Measurements from ENCODE around the gene MICB. TPM values are rescaled to one million over a fixed set of nuclear protein-coding genes. Genes with fewer than 3 reads are reported as not detected.

MICB gene
- total and polyA plus RNA-seq, 9 donors, result 0.48 to 10.6 (median 1.3) TPM

- intact Hi-C loops (cut with DNase I), result no loop called here
- H3K27ac ChIP-seq, result no peak overlapping the region
Measured at GRCh38 chr6:31559958-31560696, 62.2 kb downstream of the MICB start.

DNA sequence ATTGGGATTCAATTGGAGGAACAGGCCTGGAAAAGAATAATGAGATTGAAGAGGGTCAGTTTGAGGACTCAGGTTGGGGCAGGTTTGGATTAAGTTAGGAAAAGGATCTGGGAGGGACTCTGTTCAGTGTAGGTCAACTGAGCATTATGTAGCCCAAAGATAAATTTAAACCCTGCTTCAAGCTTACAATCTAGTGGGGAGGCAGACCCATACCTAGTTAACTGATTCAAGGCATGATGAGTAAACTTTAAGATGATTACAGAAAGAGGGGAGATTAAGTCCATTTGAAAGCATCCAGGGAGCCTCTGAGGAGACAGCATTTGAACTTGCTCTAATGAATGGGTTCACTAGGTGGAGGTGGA, 62.7 kb downstream of the MICB start:
- H3K4me1 ChIP-seq (ENCODE audit: insufficient read depth), result no peaks in the 10 kb centered on the region
- H3K9me3 ChIP-seq, result no peaks in the 10 kb centered on the region
- no peak for DNase-seq
- no peaks in the 10 kb centered on the region for H3K36me3 ChIP-seq
- TF ChIP-seq EP300 (IDR thresholded peaks at IDR 0.05) (no peak), POLR2A (IDR thresholded peaks at IDR 0.05) (no peak)
- TF ChIP-seq, protein P1, sequence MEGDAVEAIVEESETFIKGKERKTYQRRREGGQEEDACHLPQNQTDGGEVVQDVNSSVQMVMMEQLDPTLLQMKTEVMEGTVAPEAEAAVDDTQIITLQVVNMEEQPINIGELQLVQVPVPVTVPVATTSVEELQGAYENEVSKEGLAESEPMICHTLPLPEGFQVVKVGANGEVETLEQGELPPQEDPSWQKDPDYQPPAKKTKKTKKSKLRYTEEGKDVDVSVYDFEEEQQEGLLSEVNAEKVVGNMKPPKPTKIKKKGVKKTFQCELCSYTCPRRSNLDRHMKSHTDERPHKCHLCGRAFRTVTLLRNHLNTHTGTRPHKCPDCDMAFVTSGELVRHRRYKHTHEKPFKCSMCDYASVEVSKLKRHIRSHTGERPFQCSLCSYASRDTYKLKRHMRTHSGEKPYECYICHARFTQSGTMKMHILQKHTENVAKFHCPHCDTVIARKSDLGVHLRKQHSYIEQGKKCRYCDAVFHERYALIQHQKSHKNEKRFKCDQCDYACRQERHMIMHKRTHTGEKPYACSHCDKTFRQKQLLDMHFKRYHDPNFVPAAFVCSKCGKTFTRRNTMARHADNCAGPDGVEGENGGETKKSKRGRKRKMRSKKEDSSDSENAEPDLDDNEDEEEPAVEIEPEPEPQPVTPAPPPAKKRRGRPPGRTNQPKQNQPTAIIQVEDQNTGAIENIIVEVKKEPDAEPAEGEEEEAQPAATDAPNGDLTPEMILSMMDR (IDR thresholded peaks at IDR 0.05), result no peak
- H3K4me3 ChIP-seq, result no peak overlapping the region
- H3K27me3 ChIP-seq, result no peaks in the 10 kb centered on the region
- H3K27ac ChIP-seq, result no peak overlapping the region
- intact Hi-C loops (cut with DNase I), result no loop called here

More at GRCh38 chr6:31559958-31560696, 62.2 kb downstream of the MICB start:
- whole genome bisulfite sequencing, 3 donors, result 62 to 70% (median 63%) methylated on average over 7 of the region's 7 CpGs
- Histone ChIP-seq H3K27me3 (no peaks in the 10 kb centered on the region), H3K4me3 (no peak overlapping the region), H3K9me3 (no peaks in the 10 kb centered on the region), H3K4me1 (ENCODE audit: insufficient read depth) (no peaks in the 10 kb centered on the region), H3K36me3 (no peaks in the 10 kb centered on the region)
- peak in 2 of 5 donors; percentile 53 to 58 for DNase-seq
- TF ChIP-seq EP300 (IDR thresholded peaks at IDR 0.05), result no peak
- TF ChIP-seq POLR2A (IDR thresholded peaks at IDR 0.05), result no peak
- TF ChIP-seq, protein P1 (IDR thresholded peaks at IDR 0.05), result no peak

Small RNA genes lying within 50 kb of the gene (small RNA-seq; reads per million reads assigned to genes)
- not detected for gene AL663061.1
- gene RF00019, result not detected
- 164 reads per million, percentile 92 among the genes with 10 or more reads in this experiment for gene SNORD117
- not detected for gene SNORD84

Other genes with a start within 250 kb of the MICB start
- 100 to 1,000 TPM; 195 to 480 (median 354) TPM for gene HLA-C, start 226.1 kb upstream of the MICB start, total RNA-seq
- 100 to 1,000 TPM; 306 to 700 TPM for gene HLA-C, start 226.1 kb upstream of the MICB start, polyA plus RNA-seq
- gene HLA-B, start 141.0 kb upstream of the MICB start, total RNA-seq, result 100 to 1,000 TPM; 358 to 625 (median 492) TPM
- 1,000 to 10,000 TPM in 1 of 2 donors, 100 to 1,000 TPM in 1; 680 to 2,036 TPM for gene HLA-B, start 141.0 kb upstream of the MICB start, polyA plus RNA-seq
- gene MICA, start 94.5 kb upstream of the MICB start, total RNA-seq, result 10 to 100 TPM; 15.8 to 48.9 (median 24.5) TPM
- gene MICA, start 94.5 kb upstream of the MICB start, polyA plus RNA-seq, result 10 to 100 TPM; 31.1 to 33.2 TPM
- not detected for gene MCCD1, start 30.8 kb downstream of the MICB start, total RNA-seq
- not detected for gene MCCD1, start 30.8 kb downstream of the MICB start, polyA plus RNA-seq
- gene DDX39B, start 43.9 kb downstream of the MICB start, total RNA-seq, result 100 to 1,000 TPM; 212 to 404 (median 362) TPM
- gene DDX39B, start 43.9 kb downstream of the MICB start, polyA plus RNA-seq, result 100 to 1,000 TPM; 219 to 278 TPM
- 1 to 10 TPM in 6 of 7 donors, under 1 TPM in 1; 0.93 to 3.7 (median 2.3) TPM for gene ATP6V1G2, start 48.5 kb downstream of the MICB start, total RNA-seq
- gene ATP6V1G2, start 48.5 kb downstream of the MICB start, polyA plus RNA-seq, result 1 to 10 TPM; 3.0 to 9.3 TPM
- gene NFKBIL1, start 49.5 kb downstream of the MICB start, total RNA-seq, result 10 to 100 TPM; 23.6 to 32.4 (median 27.5) TPM
- 10 to 100 TPM in 1 of 2 donors, 1 to 10 TPM in 1; 8.2 to 46.0 TPM for gene NFKBIL1, start 49.5 kb downstream of the MICB start, polyA plus RNA-seq
- gene LTA, start 74.1 kb downstream of the MICB start, total RNA-seq, result 1 to 10 TPM in 1 of 7 donors, under 1 TPM in 1, not detected in 5; 0.18 to 1.3 TPM
- under 1 TPM; 0.17 to 0.43 TPM for gene LTA, start 74.1 kb downstream of the MICB start, polyA plus RNA-seq
- 1 to 10 TPM in 2 of 7 donors, under 1 TPM in 3, not detected in 2; 0.24 to 3.0 (median 0.56) TPM for gene TNF, start 77.4 kb downstream of the MICB start, total RNA-seq
- 1 to 10 TPM in 1 of 2 donors, not detected in 1; 1.0 TPM for gene TNF, start 77.4 kb downstream of the MICB start, polyA plus RNA-seq
- gene LTB, start 84.3 kb downstream of the MICB start, total RNA-seq, result 1 to 10 TPM in 1 of 7 donors, under 1 TPM in 3, not detected in 3; 0.42 to 1.8 (median 0.62) TPM
- under 1 TPM; 0.48 to 0.73 TPM for gene LTB, start 84.3 kb downstream of the MICB start, polyA plus RNA-seq
- gene LST1, start 88.1 kb downstream of the MICB start, total RNA-seq, result 10 to 100 TPM in 3 of 7 donors, 1 to 10 TPM in 4; 3.8 to 34.0 (median 8.6) TPM
- gene LST1, start 88.1 kb downstream of the MICB start, polyA plus RNA-seq, result 10 to 100 TPM in 1 of 2 donors, 1 to 10 TPM in 1; 8.1 to 12.2 TPM
- under 1 TPM in 1 of 7 donors, not detected in 6; 0.59 TPM for gene NCR3, start 94.9 kb downstream of the MICB start, total RNA-seq
- under 1 TPM in 1 of 2 donors, not detected in 1; 0.27 TPM for gene NCR3, start 94.9 kb downstream of the MICB start, polyA plus RNA-seq
- gene AIF1, start 117.1 kb downstream of the MICB start, total RNA-seq, result 10 to 100 TPM in 4 of 7 donors, 1 to 10 TPM in 3; 4.5 to 26.6 (median 12.9) TPM
- gene AIF1, start 117.1 kb downstream of the MICB start, polyA plus RNA-seq, result 10 to 100 TPM; 24.5 to 82.4 TPM
- gene PRRC2A, start 122.6 kb downstream of the MICB start, total RNA-seq, result 100 to 1,000 TPM in 5 of 7 donors, 10 to 100 TPM in 2; 48.5 to 222 (median 180) TPM
- 100 to 1,000 TPM in 1 of 2 donors, 10 to 100 TPM in 1; 64.8 to 104 TPM for gene PRRC2A, start 122.6 kb downstream of the MICB start, polyA plus RNA-seq
- 100 to 1,000 TPM; 113 to 246 (median 209) TPM for gene BAG6, start 154.5 kb downstream of the MICB start, total RNA-seq
- gene BAG6, start 154.5 kb downstream of the MICB start, polyA plus RNA-seq, result 100 to 1,000 TPM; 140 to 170 TPM
- 1 to 10 TPM; 1.3 to 7.2 (median 4.0) TPM for gene APOM, start 157.7 kb downstream of the MICB start, total RNA-seq
- 1 to 10 TPM; 1.5 to 7.7 TPM for gene APOM, start 157.7 kb downstream of the MICB start, polyA plus RNA-seq
- gene C6orf47, start 162.6 kb downstream of the MICB start, total RNA-seq, result 10 to 100 TPM; 13.9 to 26.2 (median 22.6) TPM
- gene C6orf47, start 162.6 kb downstream of the MICB start, polyA plus RNA-seq, result 10 to 100 TPM; 15.9 to 17.6 TPM
- gene GPANK1, start 166.9 kb downstream of the MICB start, total RNA-seq, result 10 to 100 TPM; 14.6 to 19.9 (median 16.5) TPM
- 10 to 100 TPM; 25.1 to 26.6 TPM for gene GPANK1, start 166.9 kb downstream of the MICB start, polyA plus RNA-seq
- 100 to 1,000 TPM; 120 to 258 (median 139) TPM for gene CSNK2B, start 167.9 kb downstream of the MICB start, total RNA-seq
- 100 to 1,000 TPM; 186 to 240 TPM for gene CSNK2B, start 167.9 kb downstream of the MICB start, polyA plus RNA-seq
- gene LY6G5B, start 171.8 kb downstream of the MICB start, total RNA-seq, result 10 to 100 TPM in 5 of 7 donors, 1 to 10 TPM in 2; 8.5 to 28.4 (median 13.1) TPM
- gene LY6G5B, start 171.8 kb downstream of the MICB start, polyA plus RNA-seq, result 10 to 100 TPM; 11.4 to 15.0 TPM
- 1 to 10 TPM in 6 of 7 donors, not detected in 1; 1.2 to 2.3 (median 2.0) TPM for gene LY6G5C, start 182.9 kb downstream of the MICB start, total RNA-seq
- 1 to 10 TPM; 2.7 to 3.7 TPM for gene LY6G5C, start 182.9 kb downstream of the MICB start, polyA plus RNA-seq
- 10 to 100 TPM; 31.1 to 60.4 (median 37.6) TPM for gene ABHD16A, start 205.2 kb downstream of the MICB start, total RNA-seq
- 10 to 100 TPM; 25.4 to 35.2 TPM for gene ABHD16A, start 205.2 kb downstream of the MICB start, polyA plus RNA-seq
- gene LY6G6F, start 208.7 kb downstream of the MICB start, total RNA-seq, result not detected
- not detected for gene LY6G6F, start 208.7 kb downstream of the MICB start, polyA plus RNA-seq
- not detected for gene LY6G6D, start 217.2 kb downstream of the MICB start, total RNA-seq
- gene LY6G6D, start 217.2 kb downstream of the MICB start, polyA plus RNA-seq, result not detected
- gene LY6G6C, start 223.6 kb downstream of the MICB start, total RNA-seq, result 1 to 10 TPM in 2 of 7 donors, not detected in 5; 1.0 to 4.9 TPM
- under 1 TPM in 1 of 2 donors, not detected in 1; 0.17 TPM for gene LY6G6C, start 223.6 kb downstream of the MICB start, polyA plus RNA-seq
- under 1 TPM in 3 of 7 donors, not detected in 4; 0.15 to 0.94 (median 0.69) TPM for gene MPIG6B, start 225.2 kb downstream of the MICB start, total RNA-seq
- gene MPIG6B, start 225.2 kb downstream of the MICB start, polyA plus RNA-seq, result under 1 TPM; 0.06 to 0.60 TPM
- 100 to 1,000 TPM in 3 of 7 donors, 10 to 100 TPM in 4; 61.2 to 139 (median 95.2) TPM for gene DDAH2, start 231.2 kb downstream of the MICB start, total RNA-seq
- gene DDAH2, start 231.2 kb downstream of the MICB start, polyA plus RNA-seq, result 100 to 1,000 TPM in 1 of 2 donors, 10 to 100 TPM in 1; 23.9 to 127 TPM
- gene CLIC1, start 238.4 kb downstream of the MICB start, total RNA-seq, result 100 to 1,000 TPM; 128 to 208 (median 184) TPM
- 100 to 1,000 TPM; 199 to 473 TPM for gene CLIC1, start 238.4 kb downstream of the MICB start, polyA plus RNA-seq
- 10 to 100 TPM in 4 of 7 donors, 1 to 10 TPM in 3; 8.6 to 19.1 (median 14.5) TPM for gene MSH5, start 241.9 kb downstream of the MICB start, total RNA-seq
- gene MSH5, start 241.9 kb downstream of the MICB start, polyA plus RNA-seq, result 1 to 10 TPM; 4.8 to 7.8 TPM